ENCODE measurements around the gene PKP4. TPM values are rescaled to one million over a fixed set of nuclear protein-coding genes. Genes with fewer than 3 reads are reported as not detected.

Gene PKP4
- total RNA-seq, 1 experiment from 2014 or later: 55.2 TPM

DNA sequence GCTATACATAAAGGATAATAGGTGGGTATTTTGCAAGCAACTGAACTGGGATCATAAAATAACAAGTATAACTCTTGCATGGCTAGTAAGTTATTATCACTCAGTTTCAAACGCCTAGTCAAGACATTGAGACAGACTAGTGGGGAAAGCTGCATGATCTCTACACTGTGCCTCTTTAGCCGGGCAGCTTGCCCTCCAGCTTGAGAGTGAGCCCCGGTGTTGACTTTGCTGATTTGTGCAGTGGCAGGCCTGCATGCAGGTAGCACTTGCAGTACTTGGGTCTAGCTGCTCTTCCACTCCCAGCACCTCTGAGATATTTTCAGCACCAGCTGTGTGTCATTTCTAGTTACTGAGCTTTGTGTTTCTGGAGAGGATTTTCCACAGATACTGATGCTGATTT lies 219.5 kb downstream of the PKP4 start:
- ATAC-seq: no peak
- POLR2A ChIA-PET: no interaction called here

More for the DNA sequence above, 219.5 kb downstream of the PKP4 start:
- no peaks in the 10 kb centered on the region for H4K20me1 ChIP-seq (ENCODE audit: insufficient read depth)
- no peaks in the 10 kb centered on the region for H3K4me1 ChIP-seq (ENCODE audit: control insufficient read depth in 1 of 2, insufficient read depth in 2 of 2, low read length in 2 of 2)
- H3K27me3 ChIP-seq (ENCODE audit: insufficient read depth, low read length): no peaks in the 10 kb centered on the region
- no peak overlapping the region for H3K9ac ChIP-seq (ENCODE audit: low read length)
- intact Hi-C loops (cut with micrococcal nuclease): no loop called here
- H3K4me3 ChIP-seq (replicated peaks in 1 of 2; ENCODE audit: low read depth in 1 of 2, low read length in 2 of 2): no peak overlapping the region
- no peak overlapping the region for H2AFZ ChIP-seq (ENCODE audit: low read depth, low read length, poor library complexity, severe bottlenecking)
- no peaks in the 10 kb centered on the region for H3K79me2 ChIP-seq (ENCODE audit: insufficient read depth, low read length)
- ChIA-PET RAD21 (ENCODE audit: low non-redundant PET in 1 of 2, low total read pairs in 2 of 2, uncharacterized antibody in 2 of 2, unreplicated experiment in 2 of 2) (no interaction called here), CTCF (no interaction called here)
- TF ChIP-seq EGR1 (IDR thresholded peaks at IDR 0.05; ENCODE audit: low read depth): no peak
- no peak for TF ChIP-seq ZFX (IDR thresholded peaks at IDR 0.05)
- no peak for TF ChIP-seq TCF7L2 (IDR thresholded peaks at IDR 0.05; ENCODE audit: borderline replicate concordance, extremely low read depth, insufficient read depth, insufficient read length)
- no peak for TF ChIP-seq RAD21 (IDR thresholded peaks at IDR 0.05; ENCODE audit: low read depth)
- TF ChIP-seq, protein P1, sequence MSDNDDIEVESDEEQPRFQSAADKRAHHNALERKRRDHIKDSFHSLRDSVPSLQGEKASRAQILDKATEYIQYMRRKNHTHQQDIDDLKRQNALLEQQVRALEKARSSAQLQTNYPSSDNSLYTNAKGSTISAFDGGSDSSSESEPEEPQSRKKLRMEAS (IDR thresholded peaks at IDR 0.05): no peak
- TF ChIP-seq ELF1 (IDR thresholded peaks at IDR 0.05; ENCODE audit: borderline replicate concordance, low read depth): no peak
- no peak for TF ChIP-seq POLR2AphosphoS5 (IDR thresholded peaks at IDR 0.05; ENCODE audit: low read depth, low read length)
- no peak for TF ChIP-seq SRF (IDR thresholded peaks at IDR 0.05; ENCODE audit: low read depth)
- no peak for TF ChIP-seq EZH2phosphoT487 (IDR thresholded peaks at IDR 0.05; ENCODE audit: borderline replicate concordance)
- TF ChIP-seq, protein P2, sequence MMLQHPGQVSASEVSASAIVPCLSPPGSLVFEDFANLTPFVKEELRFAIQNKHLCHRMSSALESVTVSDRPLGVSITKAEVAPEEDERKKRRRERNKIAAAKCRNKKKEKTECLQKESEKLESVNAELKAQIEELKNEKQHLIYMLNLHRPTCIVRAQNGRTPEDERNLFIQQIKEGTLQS (IDR thresholded peaks at IDR 0.05): no peak
- TF ChIP-seq CBX3 (IDR thresholded peaks at IDR 0.05; ENCODE audit: low read depth): no peak
- TF ChIP-seq FOSL1 (IDR thresholded peaks at IDR 0.05; ENCODE audit: low read depth): no peak
- TF ChIP-seq SIN3A (IDR thresholded peaks at IDR 0.05; ENCODE audit: low read depth): no peak
- TF ChIP-seq, protein P3, sequence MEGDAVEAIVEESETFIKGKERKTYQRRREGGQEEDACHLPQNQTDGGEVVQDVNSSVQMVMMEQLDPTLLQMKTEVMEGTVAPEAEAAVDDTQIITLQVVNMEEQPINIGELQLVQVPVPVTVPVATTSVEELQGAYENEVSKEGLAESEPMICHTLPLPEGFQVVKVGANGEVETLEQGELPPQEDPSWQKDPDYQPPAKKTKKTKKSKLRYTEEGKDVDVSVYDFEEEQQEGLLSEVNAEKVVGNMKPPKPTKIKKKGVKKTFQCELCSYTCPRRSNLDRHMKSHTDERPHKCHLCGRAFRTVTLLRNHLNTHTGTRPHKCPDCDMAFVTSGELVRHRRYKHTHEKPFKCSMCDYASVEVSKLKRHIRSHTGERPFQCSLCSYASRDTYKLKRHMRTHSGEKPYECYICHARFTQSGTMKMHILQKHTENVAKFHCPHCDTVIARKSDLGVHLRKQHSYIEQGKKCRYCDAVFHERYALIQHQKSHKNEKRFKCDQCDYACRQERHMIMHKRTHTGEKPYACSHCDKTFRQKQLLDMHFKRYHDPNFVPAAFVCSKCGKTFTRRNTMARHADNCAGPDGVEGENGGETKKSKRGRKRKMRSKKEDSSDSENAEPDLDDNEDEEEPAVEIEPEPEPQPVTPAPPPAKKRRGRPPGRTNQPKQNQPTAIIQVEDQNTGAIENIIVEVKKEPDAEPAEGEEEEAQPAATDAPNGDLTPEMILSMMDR (IDR thresholded peaks at IDR 0.05 in 2 of 3, conservative IDR thresholded peaks at IDR 0.05 in 1 of 3; ENCODE audit: borderline replicate concordance in 1 of 3, insufficient read depth in 1 of 3, low read depth in 2 of 3, low read length in 2 of 3): no peak
- TF ChIP-seq CEBPB (IDR thresholded peaks at IDR 0.05; ENCODE audit: low read depth): no peak
- no peak for TF ChIP-seq ZNF274 (IDR thresholded peaks at IDR 0.05; ENCODE audit: low read depth, low read length)
- TF ChIP-seq JUND (IDR thresholded peaks at IDR 0.05): no peak
- H3K4me2 ChIP-seq (ENCODE audit: low read length): no peak overlapping the region
- no peaks in the 10 kb centered on the region for H3K9me2 ChIP-seq (ENCODE audit: insufficient read depth)
- no TSS peak for BruUV-seq (replicated peaks)
- DNase-seq (ENCODE audit: low read depth, low spot score): no peak
- H3K27ac ChIP-seq (ENCODE audit: low read depth, low read length): no peak overlapping the region
- no peaks in the 10 kb centered on the region for H3K9me3 ChIP-seq (ENCODE audit: control insufficient read depth in 1 of 2, insufficient read depth in 1 of 2, low read depth in 1 of 2, low read length in 2 of 2)
- peaks cover 0 to 6% of the 10 kb centered on the region in 2 experiments; a peak in 3 of 4 replicates for H3K36me3 ChIP-seq (ENCODE audit: control insufficient read depth in 1 of 2, insufficient read depth in 2 of 2, low read length in 2 of 2)

Data from HCT116 (cell line).